OCI-LY7 (cell line): ENCODE measurements around the gene NKAPL. TPM values are rescaled to one million over a fixed set of nuclear protein-coding genes. Genes with fewer than 3 reads are reported as not detected.

Source experiments
- BruUV-seq: library from RNA; stranded (reverse); fragments of 400-500 nt; replicated peaks from 2 replicates; lab custom pipeline; 2021; lab: Mats Ljungman, UMichigan
- CTCF ChIA-PET: fragments of 300-600 bp; sonication (Branson Sonifier 250); formaldehyde crosslinking; loops from one replicate; lab custom pipeline; 2022; ENCODE audit warnings: antibody characterized with exemption; ENCODE audit not compliant: unreplicated experiment; lab: Charles Lee
- POLR2A ChIA-PET: fragments of 300-600 bp; sonication (Branson Sonifier 250); formaldehyde crosslinking; loops from one replicate; lab custom pipeline; 2022; ENCODE audit warnings: antibody characterized with exemption; lab: Charles Lee
- DNase-seq: peaks from one replicate; pipeline ENCODE4 v3.0.0-alpha.2; 2015; ENCODE audit warnings: low spot score
- H2AFZ ChIP-seq: fragments of 200-600 bp; sonication (generic), shearing (Covaris generic); 2 replicates; pipeline ENCODE4 v1.6.1; 2014; ENCODE audit warnings: mild to moderate bottlenecking, antibody characterized with exemption, low read length, moderate library complexity
- H3K27ac ChIP-seq: fragments of 200-600 bp; sonication (generic); 2 replicates; pipeline ENCODE4 v1.5.1; 2014; ENCODE audit warnings: mixed run types, low read depth, mild to moderate bottlenecking, moderate library complexity, low read length, inconsistent platforms; ENCODE audit not compliant: poor library complexity, severe bottlenecking
- H3K36me3 ChIP-seq: fragments of 200-600 bp; sonication (generic); 2 replicates; pipeline ENCODE4 v1.6.1; 2014; ENCODE audit warnings: mild to moderate bottlenecking, antibody characterized with exemption, low read length, moderate library complexity, mixed read lengths; ENCODE audit not compliant: insufficient read depth
- H3K4me1 ChIP-seq: fragments of 200-600 bp; sonication (generic); 2 replicates; pipeline ENCODE4 v1.5.1; 2014; ENCODE audit warnings: mild to moderate bottlenecking, low read length; ENCODE audit not compliant: insufficient read depth, poor library complexity, severe bottlenecking
- H3K4me2 ChIP-seq: fragments of 200-600 bp; sonication (generic); 2 replicates; pipeline ENCODE4 v1.6.1; 2014; ENCODE audit warnings: mild to moderate bottlenecking, low read length
- H3K4me3 ChIP-seq: fragments of 200-600 bp; sonication (generic); 2 replicates; pipeline ENCODE4 v1.5.1; 2014; ENCODE audit warnings: mild to moderate bottlenecking, low read depth, low read length; ENCODE audit not compliant: poor library complexity, severe bottlenecking
- H3K79me2 ChIP-seq: fragments of 200-600 bp; sonication (generic); 2 replicates; pipeline ENCODE4 v1.6.1; 2016; ENCODE audit warnings: low read depth, mild to moderate bottlenecking, low read length, moderate library complexity, mixed read lengths; ENCODE audit not compliant: insufficient read depth
- H3K9me2 ChIP-seq: fragments of 200-600 bp; sonication (generic); 2 replicates; pipeline ENCODE4 v1.6.1; 2016; ENCODE audit warnings: mild to moderate bottlenecking, low read length, mixed read lengths; ENCODE audit not compliant: insufficient read depth
- H3K9me3 ChIP-seq: fragments of 200-600 bp; sonication (generic); 2 replicates; pipeline ENCODE4 v1.6.1; 2014; ENCODE audit warnings: mild to moderate bottlenecking, mixed run types, low read length, mixed read lengths
- H4K20me1 ChIP-seq: fragments of 200-600 bp; sonication (generic); 2 replicates; pipeline ENCODE4 v1.6.1; 2014; ENCODE audit warnings: mild to moderate bottlenecking, antibody characterized with exemption, low read length, moderate library complexity, mixed read lengths; ENCODE audit not compliant: insufficient read depth
- CTCF ChIP-seq: fragments of 200-600 bp; sonication (generic); conservative IDR thresholded peaks from 2 replicates; pipeline ENCODE4 v1.5.1; 2014; ENCODE audit warnings: mild to moderate bottlenecking, antibody characterized with exemption, low read length, moderate library complexity, mixed read lengths
- EZH2phosphoT487 ChIP-seq: fragments of 200-600 bp; sonication (generic); IDR thresholded peaks from 2 replicates; pipeline ENCODE4 v1.6.1; 2018; ENCODE audit warnings: low read depth, borderline replicate concordance, mild to moderate bottlenecking, mixed run types, antibody characterized with exemption, low read length, moderate library complexity, mixed read lengths
- intact Hi-C: fragments of 100-400 bp; cut with micrococcal nuclease; formaldehyde crosslinking; loops from one replicate; pipeline ENCODE4 v1.10.0; 2022; ENCODE audit not compliant: unreplicated experiment
- total RNA-seq, 2 experiments: library from RNA; depleted of rRNA in 1 of 2; stranded (reverse); fragments of >200 nt in 1 of 2; shearing (Covaris generic) in 1 of 2; gene quantifications; 2 replicates each; pipeline ENCODE4 v1.2.3, GENCODE V29; 2014 to 2022

Gene NKAPL
- total RNA-seq, 2 experiments from 2014 or later: not detected

GRCh38 chr6:28280595-28281287 lies 21.6 kb downstream of the NKAPL start:
- Histone ChIP-seq H3K9me3 (no peaks in the 10 kb centered on the region), H3K36me3 (peaks cover 9% of the 10 kb centered on the region; the same call in 1 of the 2 replicates), H3K4me2 (peak overlapping the region; percentile 68), H3K79me2 (no peaks in the 10 kb centered on the region), H3K27ac (no peak overlapping the region), H3K4me1 (peaks cover 7% of the 10 kb centered on the region), H4K20me1 (no peaks in the 10 kb centered on the region), H3K9me2 (no peaks in the 10 kb centered on the region), H3K4me3 (peak overlapping the region; percentile 69), H2AFZ (peak overlapping the region; percentile 81; the same call in 1 of the 2 replicates)
- intact Hi-C loops: loop anchor here (1.0 kb wide), 2 partner anchors 28 to 119 kb away; partner anchors contain the start of genes ZKSCAN4 and ZSCAN12
- no TSS peak for BruUV-seq
- POLR2A ChIA-PET: interaction anchor here (0.6 to 1.5 kb wide), 6 partner anchors 12 to 79 kb away, joined by 3 to 9 read pairs (median 3); partner anchors contain the start of genes ZKSCAN4 and ZSCAN26
- no peak for DNase-seq
- CTCF ChIA-PET: interaction anchor here (0.5 kb wide), 1 partner anchor 63 kb away, joined by 3 read pairs; no protein-coding TSS in a partner anchor
- TF ChIP-seq CTCF (no peak), EZH2phosphoT487 (no peak)

- intact Hi-C loops: loop anchor here (1.0 kb wide), 2 partner anchors 29 to 118 kb away; partner anchors contain the start of genes ZKSCAN4 and ZSCAN12
- Histone ChIP-seq H3K79me2 (no peaks in the 10 kb centered on the region), H3K36me3 (peaks cover 3% of the 10 kb centered on the region; the same call in 1 of the 2 replicates), H4K20me1 (no peaks in the 10 kb centered on the region), H3K4me1 (peaks cover 7% of the 10 kb centered on the region), H3K27ac (no peak within 1 kb of the TSS), H3K4me3 (peak within 1 kb of the TSS; percentile 69), H3K4me2 (peak within 1 kb of the TSS; percentile 68), H2AFZ (peak within 1 kb of the TSS; percentile 81), H3K9me2 (no peaks in the 10 kb centered on the region), H3K9me3 (no peaks in the 10 kb centered on the region)
- BruUV-seq: no TSS peak
- POLR2A ChIA-PET: interaction anchor here (0.6 to 1.5 kb wide), 8 partner anchors 11 to 118 kb away, joined by 3 to 9 read pairs (median 3); partner anchors contain the start of genes ZKSCAN4, ZSCAN12 and ZSCAN26
- DNase-seq: peak; percentile 71
- CTCF ChIA-PET: no interaction called here
- no peak for TF ChIP-seq CTCF
- TF ChIP-seq EZH2phosphoT487: no peak
Measured at GRCh38 chr6:28281288-28282064, 22.4 kb downstream of the NKAPL start, which contains the start of gene PGBD1. PGBD1 (plus strand) TSS chr6:28281572; CDS start chr6:28283814, 2,242 bp downstream.
